Mucosa of gallbladder (tissue), 1 donor: ENCODE results near the gene GLUL. TPM values are rescaled to one million over a fixed set of nuclear protein-coding genes. Genes with fewer than 3 reads are reported as not detected.
"Not testable (repeated sequence)": the region's sequence is repeated elsewhere in the genome, so short reads cannot be mapped to it uniquely, and the experiment has no call there.

Source experiments
- DNase-seq: peaks from one replicate; pipeline ENCODE4 v3.0.0-alpha.2; 2020; ENCODE audit warnings: low spot score
- total RNA-seq: library from RNA; stranded (reverse); gene quantifications from one replicate; pipeline ENCODE4 v1.2.1, GENCODE V29; 2021
- donor health status: DM: no; HTN: no; CAD: no.

GLUL gene
- total RNA-seq, 1 donor from 2014 or later = 356 TPM

DNA sequence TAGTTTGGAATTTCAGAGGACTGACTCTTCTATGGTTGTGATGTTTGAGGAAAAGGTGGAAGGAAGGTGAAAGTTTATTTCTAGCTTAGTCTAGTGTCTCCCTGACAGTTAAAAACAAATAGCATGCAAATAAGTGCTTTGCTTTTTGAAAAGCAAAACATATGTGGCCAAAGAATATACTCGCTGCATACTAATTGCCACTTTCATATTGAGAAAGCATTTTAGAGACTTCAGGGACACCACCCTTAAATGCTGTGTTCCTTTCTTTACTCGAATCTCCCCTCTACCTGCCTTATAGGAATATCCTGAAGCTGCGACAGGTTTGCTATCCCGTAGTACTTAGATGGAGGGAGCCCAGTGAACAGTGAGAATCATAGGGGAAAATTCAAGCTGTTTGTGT lies 23.2 kb downstream of the GLUL start:
- no peak for DNase-seq

GRCh38 chr1:182367926-182368325 lies 23.7 kb downstream of the GLUL start:
- DNase-seq = no peak

DNA sequence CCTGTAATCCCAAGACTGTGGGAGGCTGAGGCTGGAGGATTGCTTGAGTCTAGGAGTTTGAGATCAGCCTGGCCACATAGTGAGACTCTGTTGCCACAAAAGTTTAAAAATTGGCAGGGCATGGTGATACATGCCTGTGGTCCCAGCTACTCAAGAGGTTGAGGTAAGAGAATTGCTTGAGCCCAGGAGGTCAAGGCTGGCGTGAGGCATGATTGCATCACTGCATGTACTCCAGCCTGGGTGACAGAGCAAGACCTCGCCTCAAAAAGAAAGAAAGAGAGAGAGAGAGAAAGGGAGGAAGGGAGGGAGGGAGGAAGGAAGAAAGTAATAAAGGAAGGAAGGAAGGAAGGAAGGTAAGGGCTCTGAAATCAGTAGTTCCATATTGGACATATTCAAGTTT lies 25.0 kb downstream of the GLUL start:
- no peak for DNase-seq

- no peak for DNase-seq
Measured at GRCh38 chr1:182359645-182360044, 31.9 kb downstream of the GLUL start.

DNA sequence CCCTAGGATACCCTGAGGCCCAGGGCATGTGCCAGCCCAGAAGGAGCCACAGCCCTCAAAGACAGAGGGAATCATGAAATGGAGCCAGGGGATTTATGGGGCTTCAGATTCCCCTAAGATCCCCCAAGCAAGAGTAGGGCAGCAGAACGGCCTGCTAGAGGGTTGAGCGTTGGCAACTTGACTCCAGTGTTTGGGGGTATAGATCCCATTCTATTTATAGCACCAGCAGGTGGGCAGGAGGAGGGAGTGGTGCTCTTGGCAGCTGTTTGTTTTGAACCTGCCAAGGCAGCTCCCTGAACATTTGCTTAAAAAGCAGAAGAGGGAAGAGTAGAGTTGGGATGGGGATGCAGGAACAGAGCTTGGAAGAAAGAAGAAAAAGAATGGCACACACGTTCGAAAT lies 33.7 kb downstream of the GLUL start:
- no peak for DNase-seq

- DNase-seq = no peak
Measured at GRCh38 chr1:182357171-182357570, 34.4 kb downstream of the GLUL start.

DNA sequence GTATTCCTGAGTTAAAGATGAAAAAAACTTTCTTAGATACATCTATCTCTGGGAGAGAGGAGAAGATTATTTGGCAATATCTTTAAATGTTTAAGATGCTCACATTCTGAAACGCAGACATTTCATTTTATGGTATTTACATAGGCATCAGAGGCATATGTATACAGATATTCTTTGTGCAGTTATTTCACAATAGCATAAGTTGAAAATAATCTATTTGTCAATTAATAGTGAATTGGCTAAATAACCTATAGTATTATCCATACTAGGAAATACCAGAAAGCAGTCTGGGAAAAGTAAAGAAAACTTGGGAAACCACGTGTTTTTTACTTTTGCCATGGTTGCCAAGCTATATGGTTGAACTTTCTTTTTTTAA lies 35.9 kb downstream of the GLUL start:
- DNase-seq = no peak

DNA sequence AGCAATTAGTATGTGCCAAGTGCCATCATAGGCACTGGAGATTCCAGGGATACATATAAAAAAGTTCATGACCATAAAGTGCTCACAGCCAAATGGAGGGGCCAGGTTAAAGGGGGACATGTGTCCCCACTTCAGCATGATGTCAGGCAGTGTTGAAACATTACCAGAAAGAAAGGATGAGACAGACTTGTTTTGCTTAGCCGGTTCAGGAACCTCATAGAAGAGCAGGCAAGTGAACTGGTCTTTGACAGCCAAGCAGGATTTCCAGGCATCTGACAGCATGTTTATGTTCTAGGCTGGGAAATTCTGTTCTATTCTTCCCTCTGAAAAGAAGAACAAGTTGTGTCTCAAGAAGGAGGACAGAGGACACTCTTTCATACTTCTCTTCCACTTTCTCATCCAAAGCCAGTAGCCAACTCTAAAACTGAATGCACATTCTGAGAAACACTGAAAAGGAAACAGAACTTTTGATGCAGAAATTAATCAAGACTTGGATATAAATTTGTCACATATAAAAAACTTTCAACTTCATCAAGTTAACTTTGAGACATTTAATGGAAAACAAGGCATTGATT lies 39.7 kb downstream of the GLUL start:
- DNase-seq = no peak

DNA sequence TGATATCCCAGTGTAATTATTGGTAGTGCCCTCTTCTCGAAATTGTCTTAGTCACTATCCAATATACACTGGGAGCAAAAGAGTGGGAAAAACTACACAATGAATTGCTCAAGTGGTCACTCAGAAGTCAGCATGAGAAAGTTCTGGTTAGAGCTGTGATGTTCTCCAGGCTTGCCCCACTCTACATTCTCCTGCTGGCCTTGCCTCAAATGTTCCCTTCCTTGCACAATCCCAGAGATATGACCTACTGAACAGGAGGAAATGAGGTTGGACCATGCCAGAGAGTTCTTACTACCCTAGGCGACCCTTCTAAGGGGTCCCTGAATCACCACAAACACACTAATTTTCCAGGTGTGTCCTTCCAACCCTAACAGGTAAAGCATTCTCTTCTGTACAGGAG lies 40.8 kb downstream of the GLUL start:
- peak; percentile 37 for DNase-seq

DNA sequence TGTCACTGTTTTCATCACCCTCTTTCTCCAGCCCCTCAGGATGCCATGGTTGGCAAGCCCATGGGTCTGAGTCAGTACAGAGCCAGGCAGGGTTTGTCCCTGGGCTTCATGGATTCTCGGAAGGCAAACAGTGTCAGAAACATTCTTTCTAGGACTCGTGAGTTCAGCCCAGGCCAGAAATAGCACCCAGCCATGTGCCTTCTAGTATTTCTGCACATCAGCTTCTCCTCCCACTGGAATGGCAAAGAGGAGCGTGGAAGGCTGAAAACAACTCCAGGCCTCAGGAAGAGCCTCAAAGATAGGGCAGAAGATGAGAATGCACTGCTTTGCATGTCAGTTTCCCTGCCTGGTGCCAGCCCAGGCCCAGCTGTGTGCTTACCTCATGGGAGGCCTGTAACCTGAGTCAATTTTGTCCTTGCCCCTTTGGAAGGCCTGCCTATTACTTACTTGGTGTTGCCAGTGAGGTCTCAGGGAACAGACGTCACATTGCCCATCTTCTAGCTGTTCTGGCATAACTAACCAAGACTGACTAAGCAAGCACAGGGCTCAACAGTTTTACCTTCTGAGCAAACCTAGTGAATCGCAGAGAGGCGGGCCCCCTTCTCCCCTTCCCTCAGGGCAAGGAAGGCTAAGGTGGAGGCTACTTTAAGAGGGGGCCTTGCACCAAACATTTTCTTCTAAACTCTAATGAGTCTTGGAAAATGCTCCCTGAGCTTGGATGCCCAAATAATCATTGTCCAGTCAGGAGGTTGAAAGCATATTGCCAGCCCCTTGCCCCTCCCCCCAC lies 42.4 kb downstream of the GLUL start:
- DNase-seq = peak; percentile 44

DNA sequence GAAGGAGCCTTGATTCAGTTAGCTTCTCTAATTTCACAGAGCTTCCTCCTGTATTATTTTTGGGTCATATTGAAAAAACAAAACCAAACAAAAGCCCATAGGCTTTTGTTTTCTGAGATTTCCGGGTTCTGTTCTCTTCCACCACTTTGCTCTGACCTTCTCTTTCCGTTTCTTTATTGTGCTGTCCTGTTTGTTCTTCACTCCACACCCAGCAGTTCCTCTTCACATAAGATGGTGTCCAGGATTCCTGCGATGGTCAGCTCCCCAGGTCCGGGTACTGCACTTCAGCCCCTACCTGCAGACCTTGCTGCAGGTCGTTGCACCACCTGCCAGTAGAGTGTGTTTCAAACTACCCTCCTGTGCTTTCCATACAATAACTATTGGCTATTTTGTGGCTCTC lies 44.6 kb downstream of the GLUL start:
- no peak for DNase-seq

GRCh38 chr1:182340233-182341058 lies 51.1 kb downstream of the GLUL start:
- DNase-seq = no peak

GRCh38 chr1:182339684-182340083 lies 51.9 kb downstream of the GLUL start:
- DNase-seq = no peak

DNA sequence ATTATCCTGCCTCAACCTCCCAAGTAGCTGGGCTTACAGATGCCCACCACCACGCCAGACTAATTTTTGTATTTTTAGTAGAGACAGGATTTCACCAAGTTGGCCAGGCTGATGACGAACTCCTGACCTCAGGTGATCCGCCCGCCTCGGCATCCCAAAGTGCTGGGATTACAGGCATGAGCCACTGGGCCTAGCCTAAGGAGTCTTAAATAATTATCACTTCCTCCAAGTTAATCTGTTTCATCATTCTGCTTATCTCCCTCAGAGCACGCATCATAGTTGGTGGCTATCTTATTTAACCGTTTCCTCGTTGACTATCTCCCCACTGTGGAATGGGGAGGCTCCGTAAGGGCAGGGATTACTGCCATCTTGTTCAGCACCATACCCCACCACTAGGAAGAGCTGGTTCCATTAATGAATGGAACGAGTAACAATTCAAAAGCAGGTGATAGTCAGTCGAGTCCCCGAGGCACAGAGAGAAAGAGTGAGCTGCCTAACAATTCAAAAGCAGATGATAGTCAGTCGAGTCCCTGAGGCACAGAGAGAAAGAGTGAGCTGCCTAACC lies 52.7 kb downstream of the GLUL start:
- no peak for DNase-seq

DNA sequence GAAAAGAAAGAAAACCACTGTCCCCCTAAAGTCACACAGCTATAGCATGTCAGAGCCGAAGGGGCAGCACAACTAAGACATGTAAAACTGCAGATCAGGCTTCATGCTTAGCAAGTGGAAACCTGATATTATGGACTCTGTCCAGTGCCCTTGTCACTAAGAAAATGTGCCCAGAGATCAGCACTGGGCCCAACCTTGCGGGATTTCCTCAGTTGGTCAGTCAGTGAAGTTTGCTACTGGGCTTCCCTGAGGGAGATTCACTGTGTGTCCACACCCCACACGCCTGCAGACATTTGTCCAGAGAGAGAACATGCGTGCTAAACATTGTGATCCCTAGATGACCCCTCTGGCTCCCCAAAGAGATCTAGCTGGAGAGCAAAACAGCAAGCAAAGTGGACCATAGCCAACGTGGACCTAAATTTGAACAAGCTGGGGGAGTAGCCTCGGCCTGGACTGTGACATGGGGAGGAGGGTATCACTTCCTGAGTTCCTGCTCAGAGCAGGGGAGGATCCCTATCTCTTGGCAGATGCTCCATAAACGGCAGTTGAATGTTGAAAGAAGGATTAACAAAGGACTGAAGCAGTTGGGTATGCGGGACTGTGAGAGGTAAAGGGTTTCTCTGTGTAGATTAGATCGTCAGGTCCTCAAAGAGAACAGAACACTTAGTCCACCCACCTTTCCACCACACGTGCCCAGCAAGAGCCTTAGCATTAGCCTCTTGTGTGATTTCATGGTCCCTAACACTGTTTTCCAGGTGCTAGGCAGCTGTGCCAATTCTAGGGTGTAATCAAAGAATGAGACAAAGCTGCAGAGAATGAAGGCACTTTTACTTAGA lies 53.6 kb downstream of the GLUL start:
- no peak for DNase-seq

DNA sequence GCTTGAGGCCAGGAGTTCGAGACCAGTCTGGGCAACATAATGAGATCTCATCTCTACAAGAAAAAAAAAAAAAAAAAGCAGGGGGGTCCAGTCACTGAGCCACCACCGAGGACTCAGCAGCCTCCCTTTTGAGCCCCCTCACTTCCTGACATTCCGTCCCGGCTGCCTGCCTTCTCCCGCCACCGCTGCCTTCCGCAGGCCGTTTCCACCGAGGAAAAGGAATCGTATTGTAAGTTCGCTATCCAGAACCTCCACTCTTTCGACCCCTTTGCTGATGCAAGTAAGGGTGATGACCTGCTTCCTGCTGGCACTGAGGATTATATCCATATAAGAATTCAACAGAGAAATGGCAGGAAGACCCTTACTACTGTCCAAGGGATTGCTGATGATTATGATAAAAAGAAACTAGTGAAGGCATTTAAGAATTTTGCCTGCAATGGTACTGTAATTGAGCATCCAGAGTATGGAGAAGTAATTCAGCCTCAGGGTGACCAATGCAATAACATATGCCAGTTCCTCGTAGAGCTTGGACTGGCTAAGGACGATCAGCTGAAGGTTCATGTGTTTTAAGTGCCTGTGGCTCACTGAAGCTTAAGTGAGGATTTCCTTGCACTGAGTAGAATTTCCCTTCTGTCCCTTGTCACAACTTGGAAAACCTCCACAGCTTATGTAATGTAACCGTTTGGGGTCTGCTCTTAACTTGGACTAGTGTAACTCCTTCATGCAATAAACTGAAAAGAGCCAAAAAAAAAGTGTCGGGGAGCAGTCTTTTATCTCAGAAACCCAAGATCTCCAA lies 55.6 kb downstream of the GLUL start:
- DNase-seq = no peak

DNA sequence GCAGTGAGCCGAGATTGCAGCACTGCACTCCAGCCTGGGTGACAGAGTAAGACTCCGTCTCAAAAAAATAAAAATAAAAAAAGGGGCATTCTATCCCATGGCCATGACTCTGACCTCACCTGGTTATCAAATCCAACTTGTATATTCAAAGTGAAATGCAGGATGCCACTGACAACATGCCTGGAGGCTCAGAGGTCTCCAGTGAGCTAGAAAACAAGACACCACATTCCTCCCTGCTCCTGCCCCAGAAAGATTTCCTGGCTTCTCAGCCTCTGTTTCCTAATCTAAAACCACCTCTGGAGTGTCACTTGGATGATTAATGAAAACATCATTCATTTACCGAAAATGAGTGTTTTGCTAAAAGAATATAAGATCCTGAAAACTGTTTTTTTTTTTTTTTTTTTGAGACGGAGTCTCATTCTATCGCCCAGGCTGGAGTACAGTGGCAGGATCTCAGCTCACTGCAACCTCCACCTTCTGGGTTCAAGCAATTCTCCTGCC lies 58.5 kb downstream of the GLUL start:
- DNase-seq = not testable (repeated sequence)

DNA sequence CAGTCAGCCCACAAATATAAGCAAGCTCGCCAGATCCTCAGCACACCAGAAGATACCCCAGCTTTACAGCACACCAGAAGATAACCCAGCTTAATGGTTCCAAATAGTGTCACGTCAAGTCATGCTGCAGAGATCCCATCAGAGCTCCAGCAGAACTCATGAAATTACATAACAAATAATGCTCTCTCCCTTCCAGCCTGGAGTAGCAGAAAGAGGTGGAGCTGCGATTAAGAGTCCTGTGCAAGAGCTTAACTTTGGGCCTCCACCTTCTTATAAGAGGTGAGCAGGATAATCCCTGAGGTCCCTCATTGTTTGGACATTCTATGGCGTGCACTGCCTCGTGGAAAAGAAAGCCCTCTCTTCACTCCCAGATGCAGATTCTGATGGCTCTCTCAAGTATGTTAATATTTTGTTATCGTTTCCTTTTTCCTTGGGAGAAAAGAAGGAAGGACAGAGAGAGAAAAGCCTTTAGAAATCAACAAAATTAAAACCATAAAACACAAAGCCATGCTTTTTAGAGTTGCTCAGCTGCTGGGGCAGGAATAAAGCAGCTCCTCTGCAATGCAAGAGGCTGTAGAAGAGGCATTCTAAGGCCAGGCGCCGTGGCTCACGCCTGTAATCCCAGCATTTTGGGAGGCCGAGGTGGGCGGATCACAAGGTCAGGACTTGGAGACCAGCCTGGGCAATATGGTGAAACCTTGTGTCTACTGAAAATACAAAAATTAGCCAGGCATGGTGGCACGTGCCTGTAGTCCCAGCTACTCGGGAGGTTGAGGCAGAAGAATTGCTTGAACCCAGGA lies 59.1 kb downstream of the GLUL start:
- no peak for DNase-seq
